ENCODE measurements around the gene PIGQ. TPM values are rescaled to one million over a fixed set of nuclear protein-coding genes. Genes with fewer than 3 reads are reported as not detected.

PIGQ gene
- total and polyA plus RNA-seq, 9 donors = 4.3 to 47.7 (median 39.5) TPM

DNA sequence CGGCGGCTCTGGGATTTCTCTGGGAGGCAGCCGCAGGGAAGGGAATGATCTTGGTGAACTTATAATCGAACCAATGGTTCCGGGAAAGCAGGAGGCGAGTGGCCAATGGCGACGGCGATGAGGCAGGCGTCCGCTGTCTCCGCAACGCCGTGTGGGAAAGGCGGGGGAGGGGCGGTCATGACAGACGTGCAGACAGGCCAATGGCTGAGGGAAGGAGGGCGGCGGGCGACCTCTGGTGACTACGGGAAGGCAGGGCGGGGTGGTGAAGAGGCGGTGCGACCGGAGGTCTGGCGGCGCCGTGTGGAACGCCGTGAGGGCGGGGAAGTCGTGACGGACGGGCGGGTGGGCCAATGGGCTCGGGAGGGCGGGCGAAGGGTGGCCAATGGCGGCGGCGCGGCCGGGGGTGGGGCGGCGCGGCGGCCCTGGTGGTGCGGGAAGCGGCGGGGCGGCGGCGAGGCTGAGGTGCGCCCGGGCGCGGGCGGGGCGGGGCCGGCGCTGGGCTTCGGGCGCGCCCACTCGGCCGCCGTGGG lies 20.0 kb downstream of the PIGQ start, which contains the start of gene RAB40C:
TSS of gene RAB40C (plus strand) at position 409 of the 530 bp plus-strand sequence. CDS start 226 bp downstream, outside the sequence.
- intact Hi-C loops (cut with DNase I) = loop anchor here in 3 of 4 donors (5.0 kb wide), 3 partner anchors 38 to 68 kb away; partner anchors contain the start of gene METTL26 (in 1 of the 3)
- Histone ChIP-seq H3K27ac (peak within 1 kb of the TSS; percentile 89 to 97), H3K36me3 (no peaks in the 10 kb centered on the region), H3K9me3 (no peaks in the 10 kb centered on the region), H3K4me3 (peak within 1 kb of the TSS; percentile 92), H3K27me3 (no peaks in the 10 kb centered on the region), H3K4me1 (ENCODE audit: insufficient read depth) (peaks cover 13% of the 10 kb centered on the region)
- DNase-seq = peak; percentile 99
- TF ChIP-seq POLR2A (IDR thresholded peaks at IDR 0.05) = peak; percentile 42
- TF ChIP-seq EP300 (IDR thresholded peaks at IDR 0.05) = peak; percentile 76
- TF ChIP-seq, protein P1, sequence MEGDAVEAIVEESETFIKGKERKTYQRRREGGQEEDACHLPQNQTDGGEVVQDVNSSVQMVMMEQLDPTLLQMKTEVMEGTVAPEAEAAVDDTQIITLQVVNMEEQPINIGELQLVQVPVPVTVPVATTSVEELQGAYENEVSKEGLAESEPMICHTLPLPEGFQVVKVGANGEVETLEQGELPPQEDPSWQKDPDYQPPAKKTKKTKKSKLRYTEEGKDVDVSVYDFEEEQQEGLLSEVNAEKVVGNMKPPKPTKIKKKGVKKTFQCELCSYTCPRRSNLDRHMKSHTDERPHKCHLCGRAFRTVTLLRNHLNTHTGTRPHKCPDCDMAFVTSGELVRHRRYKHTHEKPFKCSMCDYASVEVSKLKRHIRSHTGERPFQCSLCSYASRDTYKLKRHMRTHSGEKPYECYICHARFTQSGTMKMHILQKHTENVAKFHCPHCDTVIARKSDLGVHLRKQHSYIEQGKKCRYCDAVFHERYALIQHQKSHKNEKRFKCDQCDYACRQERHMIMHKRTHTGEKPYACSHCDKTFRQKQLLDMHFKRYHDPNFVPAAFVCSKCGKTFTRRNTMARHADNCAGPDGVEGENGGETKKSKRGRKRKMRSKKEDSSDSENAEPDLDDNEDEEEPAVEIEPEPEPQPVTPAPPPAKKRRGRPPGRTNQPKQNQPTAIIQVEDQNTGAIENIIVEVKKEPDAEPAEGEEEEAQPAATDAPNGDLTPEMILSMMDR (IDR thresholded peaks at IDR 0.05) = peak in 2 of 3 donors; percentile 19 to 54
- 1 to 2% (median 1%) methylated on average over 38 to 61 of the region's 67 CpGs for whole genome bisulfite sequencing, 3 donors

DNA sequence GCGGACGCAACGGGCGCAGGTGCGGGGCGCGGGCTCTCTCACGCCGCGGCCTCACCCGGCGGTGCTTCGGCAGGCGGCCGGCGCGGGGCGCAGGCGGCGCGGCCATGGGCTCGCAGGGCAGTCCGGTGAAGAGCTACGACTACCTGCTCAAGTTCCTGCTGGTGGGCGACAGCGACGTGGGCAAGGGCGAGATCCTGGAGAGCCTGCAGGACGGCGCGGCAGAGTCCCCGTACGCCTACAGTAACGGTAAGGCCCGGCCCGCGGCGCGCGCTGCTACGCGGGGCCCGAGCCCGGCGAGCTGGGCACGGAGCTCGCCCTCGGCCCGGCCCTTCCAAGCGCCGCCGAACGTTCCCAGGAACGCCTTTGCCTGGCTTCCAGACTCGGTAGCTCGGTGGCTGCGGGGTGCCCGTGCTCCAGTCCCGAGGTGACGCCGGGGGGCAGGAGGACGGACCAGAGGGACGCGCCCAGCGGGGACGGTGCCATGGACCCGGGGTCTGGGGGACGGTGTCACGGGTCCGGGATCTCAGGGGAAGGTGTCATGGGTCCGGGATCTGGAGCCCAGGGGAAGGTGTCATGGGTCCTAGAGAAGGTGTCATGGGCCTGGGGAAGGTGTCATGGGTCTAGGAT lies 20.5 kb downstream of the PIGQ start:
- 0 to 1% (median 0%) methylated on average over 31 to 71 of the region's 71 CpGs for WGBS, 3 donors
- Histone ChIP-seq H3K4me3 (peak overlapping the region; percentile 86), H3K4me1 (ENCODE audit: insufficient read depth) (peaks cover 13% of the 10 kb centered on the region), H3K9me3 (no peaks in the 10 kb centered on the region), H3K27ac (peak overlapping the region; percentile 41 to 80), H3K27me3 (no peaks in the 10 kb centered on the region), H3K36me3 (no peaks in the 10 kb centered on the region)
- intact Hi-C loops (cut with DNase I) = loop anchor here in 2 of 4 donors (5.0 kb wide), 2 partner anchors 37 to 47 kb away; partner anchors contain the start of gene METTL26 (in 1 of the 2)
- peak; percentile 43 to 73 (median 62) for DNase-seq
- TF ChIP-seq, protein P1 (IDR thresholded peaks at IDR 0.05) = no peak
- no peak for TF ChIP-seq EP300 (IDR thresholded peaks at IDR 0.05)
- no peak for TF ChIP-seq POLR2A (IDR thresholded peaks at IDR 0.05)

DNA sequence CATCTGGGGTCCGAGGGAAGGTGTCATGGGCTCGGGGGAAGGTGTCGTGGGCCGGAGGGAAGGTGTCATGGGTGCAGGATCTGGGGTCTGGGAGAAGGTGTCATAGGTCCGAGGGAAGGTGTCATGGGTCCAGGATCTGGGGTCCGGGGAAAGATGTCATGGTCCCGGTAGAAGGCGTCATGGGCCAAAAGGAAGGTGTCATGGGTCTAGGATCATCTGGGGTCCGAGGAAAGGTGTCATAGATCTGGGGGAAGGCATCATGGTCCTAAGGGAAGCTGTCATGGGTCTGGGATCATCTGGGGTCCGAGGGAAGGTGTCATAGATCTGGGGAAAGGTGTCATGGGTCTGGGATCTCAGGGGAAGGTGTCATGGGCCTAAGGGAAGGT lies 21.0 kb downstream of the PIGQ start:
- intact Hi-C loops (cut with DNase I) = loop anchor here in 2 of 4 donors (5.0 kb wide), 2 partner anchors 36 to 46 kb away; partner anchors contain the start of gene METTL26 (in 1 of the 2)
- peak overlapping the region; percentile 86 for H3K4me3 ChIP-seq
- DNase-seq = no peak
- H3K27me3 ChIP-seq = no peaks in the 10 kb centered on the region
- peaks cover 13% of the 10 kb centered on the region for H3K4me1 ChIP-seq (ENCODE audit: insufficient read depth)
- no peaks in the 10 kb centered on the region for H3K9me3 ChIP-seq
- H3K36me3 ChIP-seq = no peaks in the 10 kb centered on the region
- 31 to 46% (median 39%) methylated on average over 10 of the region's 10 CpGs for WGBS, 3 donors
- TF ChIP-seq EP300 (IDR thresholded peaks at IDR 0.05) (no peak), POLR2A (IDR thresholded peaks at IDR 0.05) (no peak)
- TF ChIP-seq, protein P1 (IDR thresholded peaks at IDR 0.05) = no peak
- H3K27ac ChIP-seq = no peak overlapping the region

DNA sequence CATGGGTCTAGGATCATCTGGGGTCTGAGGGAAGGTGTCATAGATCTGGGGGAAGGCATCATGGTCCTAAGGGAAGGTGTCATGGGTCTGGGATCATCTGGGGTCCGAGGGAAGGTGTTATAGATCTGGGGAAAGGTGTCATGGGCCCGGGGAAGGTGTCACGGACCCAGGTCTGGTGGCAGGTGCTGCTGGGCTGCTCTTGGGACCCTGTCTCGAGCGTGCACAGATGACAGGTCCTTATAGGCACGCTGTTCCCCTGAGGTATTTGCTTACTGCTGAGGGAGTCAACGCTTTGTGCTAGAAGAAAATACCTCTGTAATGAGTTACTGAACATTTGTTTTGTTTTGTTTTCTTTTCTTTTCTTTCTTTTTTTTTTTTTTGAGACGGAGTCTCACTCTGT lies 21.5 kb downstream of the PIGQ start:
- Histone ChIP-seq H3K36me3 (no peaks in the 10 kb centered on the region), H3K9me3 (no peaks in the 10 kb centered on the region), H3K27me3 (no peaks in the 10 kb centered on the region), H3K4me1 (ENCODE audit: insufficient read depth) (peaks cover 13% of the 10 kb centered on the region), H3K4me3 (peak overlapping the region; percentile 86), H3K27ac (no peak overlapping the region)
- TF ChIP-seq, protein P1 (IDR thresholded peaks at IDR 0.05) = no peak
- no peak for TF ChIP-seq EP300 (IDR thresholded peaks at IDR 0.05)
- no peak for TF ChIP-seq POLR2A (IDR thresholded peaks at IDR 0.05)
- no peak for DNase-seq
- intact Hi-C loops (cut with DNase I) = loop anchor here in 2 of 4 donors (5.0 kb wide), 2 partner anchors 36 to 46 kb away; partner anchors contain the start of gene METTL26 (in 1 of the 2)
- 68 to 83% (median 71%) methylated on average over 8 of the region's 8 CpGs for WGBS, 3 donors

All from ovary (tissue), 9 donors.